Glutamatergic neuron (in vitro differentiated cells): Measurements from ENCODE around the gene RRP1. TPM values are rescaled to one million over a fixed set of nuclear protein-coding genes. Genes with fewer than 3 reads are reported as not detected.

ENCODE experiments used
- DNase-seq: peaks from one replicate; pipeline ENCODE4 v3.0.0; 2022
- H3K27ac Mint-ChIP-seq: one replicate; pipeline ENCODE4 v1.8.0; 2020; ENCODE audit warnings: mild to moderate bottlenecking, mixed read lengths, inconsistent platforms; ENCODE audit not compliant: unreplicated experiment
- H3K27me3 Mint-ChIP-seq: one replicate; pipeline ENCODE4 v1.8.0; 2020; ENCODE audit warnings: mild to moderate bottlenecking, moderate library complexity, mixed read lengths, inconsistent platforms; ENCODE audit not compliant: unreplicated experiment
- H3K36me3 Mint-ChIP-seq: one replicate; pipeline ENCODE4 v1.8.0; 2020; ENCODE audit warnings: mild to moderate bottlenecking, mixed read lengths, inconsistent platforms; ENCODE audit not compliant: unreplicated experiment
- H3K4me1 Mint-ChIP-seq: one replicate; pipeline ENCODE4 v1.8.0; 2020; ENCODE audit warnings: mild to moderate bottlenecking, low read depth, mixed read lengths, inconsistent platforms; ENCODE audit not compliant: unreplicated experiment
- H3K4me3 Mint-ChIP-seq: one replicate; pipeline ENCODE4 v1.8.0; 2020; ENCODE audit warnings: mild to moderate bottlenecking, mixed read lengths, inconsistent platforms; ENCODE audit not compliant: unreplicated experiment
- H3K9me3 Mint-ChIP-seq: one replicate; pipeline ENCODE4 v1.8.0; 2020; ENCODE audit warnings: mild to moderate bottlenecking, moderate library complexity, mixed read lengths, inconsistent platforms; ENCODE audit not compliant: unreplicated experiment
- total RNA-seq: library from RNA; stranded (reverse); fragmentation: NEBNext Ultra II Directional; extraction: Animal tissue kit (Norgen Biotek cat#: 25700); gene quantifications from one replicate; pipeline ENCODE4 v1.2.1, GENCODE V29; 2021; ENCODE audit not compliant: unreplicated experiment
- TF ChIP-seq, protein P1 (sequence below): fragments of 200-600 bp; sonication (generic); IDR thresholded peaks from one replicate; pipeline ENCODE4 v1.5.0; 2021; ENCODE audit not compliant: partially characterized antibody, unreplicated experiment

Gene RRP1
- total RNA-seq, 1 donor from 2014 or later, result 26.2 TPM

DNA sequence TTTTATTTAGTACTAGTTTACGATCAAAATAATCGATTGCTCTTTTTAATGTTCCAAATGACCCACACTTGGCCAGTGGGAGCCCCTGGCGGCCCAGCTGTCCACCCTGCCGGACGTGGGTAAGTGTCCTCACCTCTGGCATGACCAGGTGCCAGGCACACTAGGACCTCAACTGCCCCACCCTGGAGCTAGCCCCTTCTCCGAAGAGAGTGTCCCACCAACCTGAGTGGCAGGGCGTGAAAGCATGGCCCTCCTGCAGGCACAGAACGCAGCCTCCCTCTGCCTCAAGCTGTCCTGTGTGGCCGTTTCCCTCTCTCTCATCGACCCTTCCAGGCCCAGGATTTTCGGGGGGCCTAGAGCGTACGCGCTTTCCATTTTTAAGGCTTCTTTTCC, 42.8 kb downstream of the RRP1 start:
- Mint-ChIP-seq H3K27me3 (no peaks in the 10 kb centered on the region), H3K27ac (no peak overlapping the region), H3K36me3 (peaks cover 10% of the 10 kb centered on the region), H3K4me3 (no peak overlapping the region), H3K4me1 (no peaks in the 10 kb centered on the region), H3K9me3 (peaks cover 4% of the 10 kb centered on the region)
- no peak for DNase-seq
- TF ChIP-seq, protein P1, sequence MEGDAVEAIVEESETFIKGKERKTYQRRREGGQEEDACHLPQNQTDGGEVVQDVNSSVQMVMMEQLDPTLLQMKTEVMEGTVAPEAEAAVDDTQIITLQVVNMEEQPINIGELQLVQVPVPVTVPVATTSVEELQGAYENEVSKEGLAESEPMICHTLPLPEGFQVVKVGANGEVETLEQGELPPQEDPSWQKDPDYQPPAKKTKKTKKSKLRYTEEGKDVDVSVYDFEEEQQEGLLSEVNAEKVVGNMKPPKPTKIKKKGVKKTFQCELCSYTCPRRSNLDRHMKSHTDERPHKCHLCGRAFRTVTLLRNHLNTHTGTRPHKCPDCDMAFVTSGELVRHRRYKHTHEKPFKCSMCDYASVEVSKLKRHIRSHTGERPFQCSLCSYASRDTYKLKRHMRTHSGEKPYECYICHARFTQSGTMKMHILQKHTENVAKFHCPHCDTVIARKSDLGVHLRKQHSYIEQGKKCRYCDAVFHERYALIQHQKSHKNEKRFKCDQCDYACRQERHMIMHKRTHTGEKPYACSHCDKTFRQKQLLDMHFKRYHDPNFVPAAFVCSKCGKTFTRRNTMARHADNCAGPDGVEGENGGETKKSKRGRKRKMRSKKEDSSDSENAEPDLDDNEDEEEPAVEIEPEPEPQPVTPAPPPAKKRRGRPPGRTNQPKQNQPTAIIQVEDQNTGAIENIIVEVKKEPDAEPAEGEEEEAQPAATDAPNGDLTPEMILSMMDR, result no peak

DNA sequence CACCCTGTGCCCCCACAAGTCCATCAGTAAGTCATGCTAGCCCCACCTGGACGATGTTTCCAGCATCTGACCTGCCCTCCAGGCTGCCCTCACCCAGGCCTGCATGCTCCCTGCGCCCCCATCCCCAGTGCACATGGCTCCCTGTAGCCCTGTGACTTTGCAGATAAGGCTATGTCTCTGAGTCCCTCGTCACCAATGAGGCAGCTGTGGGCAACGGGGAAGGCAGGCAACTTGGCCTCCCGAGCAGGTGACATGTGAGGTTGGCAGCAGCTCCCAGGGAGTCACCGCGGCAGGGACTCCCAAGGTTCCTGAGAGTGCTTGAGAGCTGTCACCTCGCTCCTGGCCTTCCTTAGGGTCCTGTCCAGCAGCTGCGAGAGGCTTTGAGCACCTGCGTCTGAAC, 43.3 kb downstream of the RRP1 start:
- H3K27me3 Mint-ChIP-seq, result no peaks in the 10 kb centered on the region
- TF ChIP-seq, protein P1, result no peak
- no peak overlapping the region for H3K27ac Mint-ChIP-seq
- H3K9me3 Mint-ChIP-seq, result peaks cover 4% of the 10 kb centered on the region
- H3K4me3 Mint-ChIP-seq, result no peak overlapping the region
- no peak for DNase-seq
- peaks cover 10% of the 10 kb centered on the region for H3K36me3 Mint-ChIP-seq
- no peaks in the 10 kb centered on the region for H3K4me1 Mint-ChIP-seq

DNA sequence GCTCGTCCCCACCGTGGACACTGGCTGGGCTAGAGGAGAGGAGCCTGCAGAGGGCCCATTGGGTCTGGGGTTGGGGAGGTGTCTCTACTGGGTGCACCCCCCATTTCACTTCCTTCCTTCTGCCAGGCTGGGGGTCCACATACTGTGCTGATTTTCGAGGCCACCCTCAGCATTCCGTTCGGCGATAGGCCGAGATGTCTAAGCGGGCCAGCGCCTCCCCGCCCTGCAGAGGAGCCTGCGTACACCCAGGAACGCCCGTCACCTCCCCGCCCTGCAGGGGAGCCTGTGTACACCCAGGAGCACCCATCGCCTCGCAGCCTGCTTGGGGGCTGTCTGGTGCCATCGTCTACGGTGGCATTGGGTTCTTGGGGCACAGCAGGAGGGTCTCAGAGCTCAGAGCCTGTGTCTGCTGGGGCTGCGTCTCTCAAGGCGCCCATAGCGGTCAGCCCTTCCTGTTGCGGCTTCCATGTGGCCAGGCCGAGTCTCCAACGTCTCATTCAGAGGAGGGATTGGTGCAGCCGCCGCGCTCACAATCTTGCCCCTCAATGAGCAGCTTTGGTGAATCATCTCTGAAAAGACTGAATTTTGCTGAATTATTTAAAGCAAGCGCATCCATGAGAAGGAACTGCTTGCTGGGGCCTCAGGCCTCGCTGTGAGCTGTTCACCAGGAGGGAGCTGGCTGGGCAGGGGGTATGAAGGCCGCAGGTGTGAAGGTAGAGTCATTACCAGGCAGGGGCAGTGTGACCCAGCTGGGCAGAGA, 44.9 kb downstream of the RRP1 start:
- Mint-ChIP-seq H3K27me3 (no peaks in the 10 kb centered on the region), H3K9me3 (peaks cover 4% of the 10 kb centered on the region), H3K36me3 (peaks cover 6% of the 10 kb centered on the region), H3K4me1 (no peaks in the 10 kb centered on the region), H3K4me3 (no peak overlapping the region), H3K27ac (no peak overlapping the region)
- no peak for DNase-seq
- TF ChIP-seq, protein P1, result no peak

DNA sequence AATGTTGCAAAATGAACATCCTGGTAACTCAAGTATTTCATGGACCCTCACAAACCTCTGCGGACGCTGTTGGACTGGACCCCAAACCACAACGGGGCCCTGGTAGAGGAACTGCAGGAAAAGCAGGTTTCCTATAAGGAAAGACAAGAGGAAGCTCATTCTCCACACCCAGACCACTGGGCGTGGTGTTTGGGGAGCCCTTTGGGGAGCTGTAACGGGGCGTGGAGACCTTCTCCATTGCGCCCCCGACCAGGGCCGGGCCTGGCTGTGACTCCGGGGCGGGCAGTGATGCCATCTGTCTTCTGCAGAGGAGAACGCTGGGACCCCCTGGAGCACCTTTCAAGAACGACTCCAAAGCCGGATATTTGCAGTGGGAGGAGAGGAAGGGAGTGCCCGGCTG, 45.7 kb downstream of the RRP1 start:
- no peaks in the 10 kb centered on the region for H3K27me3 Mint-ChIP-seq
- TF ChIP-seq, protein P1, result no peak

DNA sequence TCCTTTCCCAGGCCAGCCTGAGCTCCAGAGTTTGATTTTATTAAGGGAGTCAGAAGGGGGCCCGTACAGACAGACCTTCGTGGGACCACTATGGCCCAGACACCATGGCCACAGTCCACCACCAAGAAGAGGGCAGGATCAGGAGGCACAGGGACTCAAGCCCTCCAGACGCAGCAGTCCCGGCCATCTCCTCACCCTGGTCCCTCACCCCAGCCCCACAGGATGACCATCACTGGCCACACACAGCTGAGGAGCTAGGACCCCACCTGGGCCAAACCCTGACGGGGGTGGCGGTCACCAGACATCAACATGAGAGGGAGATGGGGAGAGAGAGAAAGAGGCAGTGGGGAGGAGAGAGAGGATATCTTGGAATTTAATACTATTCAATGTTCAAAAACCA, 46.5 kb downstream of the RRP1 start:
- DNase-seq, result no peak
- Mint-ChIP-seq H3K36me3 (peaks cover 10% of the 10 kb centered on the region), H3K4me1 (no peaks in the 10 kb centered on the region)

More for the DNA sequence above, 45.7 kb downstream of the RRP1 start:
- Mint-ChIP-seq H3K36me3 (peaks cover 10% of the 10 kb centered on the region), H3K4me3 (no peak overlapping the region), H3K4me1 (no peaks in the 10 kb centered on the region), H3K27ac (no peak overlapping the region), H3K9me3 (peaks cover 5% of the 10 kb centered on the region)
- DNase-seq, result no peak

More for the DNA sequence above, 46.5 kb downstream of the RRP1 start:
- Mint-ChIP-seq H3K4me3 (no peak overlapping the region), H3K27ac (no peak overlapping the region), H3K27me3 (no peaks in the 10 kb centered on the region), H3K9me3 (peaks cover 5% of the 10 kb centered on the region)
- TF ChIP-seq, protein P1, result no peak
